GM10847 (cell line): ENCODE data around the gene TAC4.

Source experiments
- POLR2A ChIP-seq: IDR thresholded peaks from 2 replicates; pipeline ENCODE4 v1.6.1; 2011; ENCODE audit not compliant: insufficient read length; ENCODE audit errors: extremely low read depth

Gene TAC4

GRCh38 chr17:49836111-49837030, 11.5 kb downstream of the TAC4 start:
- TF ChIP-seq POLR2A: no peak

DNA sequence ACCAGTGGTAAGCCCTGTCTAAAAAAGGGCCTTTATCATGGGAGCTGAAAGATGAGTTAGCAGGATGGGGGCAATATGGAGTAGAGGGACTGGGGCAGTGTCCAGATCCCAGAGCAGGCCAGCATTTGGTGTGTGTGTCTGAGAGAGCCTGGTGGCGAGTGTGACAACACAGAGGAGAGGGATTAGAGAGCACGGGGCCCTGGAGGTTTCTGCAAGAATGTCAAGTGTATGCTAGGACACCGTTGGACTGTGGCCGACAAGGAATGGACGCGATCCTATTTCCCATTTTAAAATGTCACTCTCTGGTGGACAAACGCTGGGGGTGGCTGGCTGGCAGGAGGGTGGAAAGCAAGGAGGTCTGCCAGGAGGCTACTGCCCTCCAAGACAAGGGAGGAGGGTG, 12.4 kb downstream of the TAC4 start:
- no peak for TF ChIP-seq POLR2A

DNA sequence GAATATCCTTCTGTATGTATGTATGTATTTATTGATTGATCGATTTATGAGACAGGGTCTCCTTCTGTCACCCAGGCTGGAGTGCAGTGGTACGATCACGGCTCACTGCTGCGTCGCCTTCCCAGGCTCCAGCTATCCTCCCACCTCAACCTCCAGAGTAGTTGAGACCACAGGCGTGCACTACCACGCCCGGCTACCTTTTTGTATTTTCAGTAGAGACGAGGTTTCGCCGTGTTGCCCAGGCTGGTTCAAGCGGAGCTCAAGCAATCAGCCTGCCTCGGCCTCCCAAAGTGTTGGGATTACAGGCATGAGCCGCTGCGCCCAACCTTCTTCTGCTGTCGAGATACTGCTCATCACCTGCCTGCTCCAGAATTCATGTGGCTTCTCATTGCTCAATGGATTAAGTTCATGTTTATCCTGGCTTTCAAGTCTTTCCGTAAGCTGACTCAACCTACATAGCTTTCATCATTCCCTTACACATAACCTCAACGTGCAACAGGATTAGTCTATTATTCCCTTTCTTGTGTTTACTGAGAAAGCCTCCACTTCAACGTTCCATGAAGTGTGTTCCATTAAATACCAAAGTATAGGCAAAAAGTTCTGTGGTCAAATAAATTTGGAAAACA, 13.6 kb downstream of the TAC4 start:
- TF ChIP-seq POLR2A: no peak

GRCh38 chr17:49832840-49833599, 14.8 kb downstream of the TAC4 start:
- no peak for TF ChIP-seq POLR2A

GRCh38 chr17:49830605-49831004, 17.3 kb downstream of the TAC4 start:
- TF ChIP-seq POLR2A: no peak

GRCh38 chr17:49829026-49829425, 18.8 kb downstream of the TAC4 start:
- no peak for TF ChIP-seq POLR2A

- TF ChIP-seq POLR2A: no peak
Observed at GRCh38 chr17:49825645-49826044, 22.2 kb downstream of the TAC4 start.

DNA sequence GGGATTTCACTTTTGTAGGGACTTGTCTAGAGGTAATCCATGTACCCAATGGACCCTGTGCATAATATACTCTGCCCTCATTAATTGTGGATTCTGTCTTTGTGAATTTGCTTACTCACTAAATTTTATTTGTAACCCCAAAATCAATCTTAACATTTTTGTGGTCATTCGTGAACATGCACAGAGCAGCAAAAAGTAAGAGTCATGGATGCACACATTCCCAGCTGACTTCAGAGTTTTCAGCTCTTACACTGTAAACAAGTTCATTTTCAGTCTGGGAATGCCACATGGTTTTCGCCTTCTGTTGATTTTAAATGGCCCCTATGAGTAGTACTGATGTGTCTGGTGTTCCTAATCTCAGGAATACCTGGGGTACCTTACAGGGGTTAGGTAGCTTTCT, 24.3 kb downstream of the TAC4 start:
- no peak for TF ChIP-seq POLR2A

GRCh38 chr17:49822829-49823228, 25.0 kb downstream of the TAC4 start:
- TF ChIP-seq POLR2A: no peak

DNA sequence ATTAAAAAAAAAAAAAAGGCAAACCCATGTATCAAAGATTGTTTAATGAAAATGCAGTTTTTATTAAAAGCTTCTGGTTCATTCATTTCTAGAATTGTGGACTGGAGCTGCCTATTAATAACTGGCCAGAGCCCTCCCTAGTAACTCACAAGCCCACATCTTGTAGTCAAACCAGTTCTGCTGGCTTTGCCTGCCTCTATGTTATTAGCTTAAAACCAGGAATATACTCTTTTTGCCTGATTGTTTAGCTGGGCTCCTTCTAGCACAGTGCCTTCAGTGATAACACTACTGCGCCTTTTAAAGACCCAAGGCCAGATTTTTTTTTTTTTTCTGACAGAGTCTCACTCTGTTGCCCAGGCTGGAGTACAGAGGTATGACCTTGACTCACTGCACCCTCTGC, 26.0 kb downstream of the TAC4 start:
- TF ChIP-seq POLR2A: no peak

DNA sequence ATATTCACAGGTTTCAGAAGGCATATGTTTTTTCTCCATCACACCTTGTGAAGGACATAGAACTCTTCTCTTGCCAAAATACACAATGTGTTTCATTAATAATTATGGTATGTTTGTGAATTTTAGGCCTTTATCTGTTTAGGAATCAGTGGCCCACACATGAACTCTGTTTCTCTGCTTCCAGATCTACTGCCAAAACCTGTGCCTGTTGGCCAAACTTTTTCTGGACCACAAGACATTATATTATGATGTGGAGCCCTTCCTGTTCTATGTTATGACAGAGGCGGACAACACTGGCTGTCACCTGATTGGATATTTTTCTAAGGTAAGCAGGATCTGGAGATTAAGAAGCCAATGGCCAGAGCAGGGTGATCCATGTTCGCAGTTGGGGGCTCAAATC, 26.4 kb downstream of the TAC4 start:
- TF ChIP-seq POLR2A: no peak

DNA sequence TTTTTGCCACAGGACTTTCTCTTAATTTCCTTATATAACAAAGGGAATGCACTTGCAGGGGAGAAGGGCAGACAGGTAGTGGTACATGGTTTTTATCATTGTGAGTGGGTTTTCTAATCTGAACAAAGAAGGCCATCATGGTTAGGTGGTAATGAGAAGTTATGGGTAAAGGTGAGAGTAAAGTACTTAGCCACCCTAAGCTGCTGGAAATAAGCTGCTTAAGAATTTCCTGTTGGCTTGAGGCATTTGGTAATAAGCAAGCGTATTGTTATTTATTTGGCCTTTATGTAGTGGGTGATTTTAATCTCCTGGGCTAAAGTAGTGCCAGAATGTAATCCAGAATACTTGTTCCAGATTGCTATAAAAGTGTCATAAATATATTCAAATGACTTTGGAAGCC, 27.1 kb downstream of the TAC4 start:
- no peak for TF ChIP-seq POLR2A

DNA sequence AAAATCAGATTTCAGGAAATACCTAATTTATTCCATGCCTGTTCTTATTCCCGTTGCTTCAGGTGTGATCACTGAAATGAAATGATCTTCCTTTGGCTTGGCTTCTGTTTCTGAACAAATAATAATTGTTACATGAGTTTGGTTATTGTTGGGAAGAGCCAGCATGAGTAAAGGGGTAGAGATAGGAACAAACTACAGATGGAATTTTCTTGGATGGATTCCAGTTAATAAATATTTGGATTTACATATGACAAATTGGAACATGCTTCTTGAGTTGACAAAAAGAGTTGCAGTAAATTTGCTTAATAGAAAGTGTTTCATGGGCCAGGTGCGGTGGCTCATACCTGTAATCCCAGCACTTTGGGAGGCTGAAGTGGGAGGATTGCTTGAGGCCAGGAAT, 28.2 kb downstream of the TAC4 start:
- TF ChIP-seq POLR2A: no peak

GRCh38 chr17:49819138-49819537, 28.7 kb downstream of the TAC4 start:
- no peak for TF ChIP-seq POLR2A

GRCh38 chr17:49817993-49818392, 29.9 kb downstream of the TAC4 start:
- no peak for TF ChIP-seq POLR2A

GRCh38 chr17:49815761-49816281, 32.0 kb downstream of the TAC4 start:
- no peak for TF ChIP-seq POLR2A
